ENCODE data around the gene PTGIS. TPM values are rescaled to one million over a fixed set of nuclear protein-coding genes. Genes with fewer than 3 reads are reported as not detected.

Gene PTGIS
- total RNA-seq, 2 donors from 2014 or later = 9.9 to 10.9 TPM

Other genes starting within 250 kb of the PTGIS start
- 1 to 10 TPM in 1 of 2 donors, under 1 TPM in 1; 0.52 to 3.3 TPM for gene KCNB1, start 85.5 kb downstream of the PTGIS start, total RNA-seq
- 10 to 100 TPM in 1 of 2 donors, 1 to 10 TPM in 1; 9.3 to 12.2 TPM for gene B4GALT5, start 145.7 kb upstream of the PTGIS start, total RNA-seq
- 10 to 100 TPM in 1 of 2 donors, 1 to 10 TPM in 1; 5.9 to 11.2 TPM for gene SLC9A8, start 244.7 kb upstream of the PTGIS start, total RNA-seq

Data from body of pancreas (tissue), 2 donors.